GM13976 (cell line): ENCODE results near the gene EPB41L3.

Experiments used
- DNase-seq: peaks from one replicate; pipeline ENCODE4 v3.0.0; 2012; ENCODE audit warnings: low spot score
- in situ Hi-C: fragments of 300-500 bp; cut with MboI; formaldehyde crosslinking; loops from one replicate; pipeline ENCODE4 v1.12.0; 2022; ENCODE audit warnings: low sequenced_read_pairs, mixed read lengths, inconsistent platforms; ENCODE audit not compliant: unreplicated experiment
- TF ChIP-seq, protein P1 (sequence below): IDR thresholded peaks from 2 replicates; pipeline ENCODE4 v1.5.1; 2012; ENCODE audit warnings: borderline replicate concordance, mild to moderate bottlenecking; ENCODE audit not compliant: insufficient read depth; ENCODE audit errors: extremely low read depth, missing control alignments, control extremely low read depth

The EPB41L3 gene

DNA sequence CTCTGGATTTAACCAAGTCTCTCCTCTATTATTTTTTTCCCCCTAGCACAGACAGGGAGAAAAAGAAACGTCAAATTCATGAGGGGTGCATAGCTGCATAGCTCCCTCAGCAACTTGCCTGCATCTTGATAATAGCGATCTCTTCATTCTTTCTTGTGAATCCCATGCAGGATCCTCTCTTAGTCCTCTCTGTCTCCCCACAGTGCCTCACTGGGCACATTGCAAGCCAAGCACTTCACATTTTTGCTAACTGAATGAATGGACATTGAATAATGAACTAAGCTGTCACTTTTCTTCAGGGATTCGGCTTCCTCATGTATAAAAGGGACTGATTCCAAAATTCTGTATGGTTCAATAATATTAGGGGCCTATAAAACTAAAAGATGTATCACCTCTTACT is 2.9 kb upstream of the EPB41L3 start:
- no peak for DNase-seq
- in situ Hi-C loops, result no loop called here
- TF ChIP-seq, protein P1, sequence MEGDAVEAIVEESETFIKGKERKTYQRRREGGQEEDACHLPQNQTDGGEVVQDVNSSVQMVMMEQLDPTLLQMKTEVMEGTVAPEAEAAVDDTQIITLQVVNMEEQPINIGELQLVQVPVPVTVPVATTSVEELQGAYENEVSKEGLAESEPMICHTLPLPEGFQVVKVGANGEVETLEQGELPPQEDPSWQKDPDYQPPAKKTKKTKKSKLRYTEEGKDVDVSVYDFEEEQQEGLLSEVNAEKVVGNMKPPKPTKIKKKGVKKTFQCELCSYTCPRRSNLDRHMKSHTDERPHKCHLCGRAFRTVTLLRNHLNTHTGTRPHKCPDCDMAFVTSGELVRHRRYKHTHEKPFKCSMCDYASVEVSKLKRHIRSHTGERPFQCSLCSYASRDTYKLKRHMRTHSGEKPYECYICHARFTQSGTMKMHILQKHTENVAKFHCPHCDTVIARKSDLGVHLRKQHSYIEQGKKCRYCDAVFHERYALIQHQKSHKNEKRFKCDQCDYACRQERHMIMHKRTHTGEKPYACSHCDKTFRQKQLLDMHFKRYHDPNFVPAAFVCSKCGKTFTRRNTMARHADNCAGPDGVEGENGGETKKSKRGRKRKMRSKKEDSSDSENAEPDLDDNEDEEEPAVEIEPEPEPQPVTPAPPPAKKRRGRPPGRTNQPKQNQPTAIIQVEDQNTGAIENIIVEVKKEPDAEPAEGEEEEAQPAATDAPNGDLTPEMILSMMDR, result no peak

DNA sequence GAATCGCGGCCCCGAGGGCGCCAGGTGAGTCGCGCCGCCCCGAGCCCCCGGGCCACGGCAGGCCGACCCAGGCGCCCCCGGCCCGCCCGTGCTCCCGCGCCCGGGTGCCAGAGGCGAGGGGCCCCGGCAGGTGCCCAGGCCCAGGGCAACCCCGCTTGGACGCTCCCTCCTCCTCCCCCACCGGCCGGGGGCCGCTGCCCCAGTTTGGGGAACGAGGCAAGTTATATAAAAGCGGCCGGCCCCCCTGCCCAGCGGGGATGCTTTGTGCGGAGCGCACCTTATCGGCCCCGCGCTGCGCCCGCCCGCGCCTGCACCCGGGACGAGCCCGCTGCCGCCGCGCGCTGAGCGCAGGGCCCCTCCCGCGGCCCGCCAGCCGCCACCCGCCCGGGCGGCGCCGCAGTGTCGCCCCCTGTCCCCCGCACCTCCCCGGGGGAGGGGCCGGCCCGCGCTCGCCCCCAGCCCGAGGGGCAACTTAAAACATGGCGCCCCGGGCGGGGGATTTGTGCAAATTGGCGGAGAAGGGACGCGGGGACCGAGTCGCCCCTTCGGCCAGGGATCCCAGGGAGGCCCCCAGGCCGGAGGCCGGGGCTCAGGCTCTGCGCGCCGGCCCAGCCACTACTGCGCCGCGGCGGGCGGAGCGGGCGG is 639 bp downstream of the EPB41L3 start:
- peak; percentile 23 for DNase-seq
- TF ChIP-seq, protein P1, result no peak
- in situ Hi-C loops, result no loop called here

DNA sequence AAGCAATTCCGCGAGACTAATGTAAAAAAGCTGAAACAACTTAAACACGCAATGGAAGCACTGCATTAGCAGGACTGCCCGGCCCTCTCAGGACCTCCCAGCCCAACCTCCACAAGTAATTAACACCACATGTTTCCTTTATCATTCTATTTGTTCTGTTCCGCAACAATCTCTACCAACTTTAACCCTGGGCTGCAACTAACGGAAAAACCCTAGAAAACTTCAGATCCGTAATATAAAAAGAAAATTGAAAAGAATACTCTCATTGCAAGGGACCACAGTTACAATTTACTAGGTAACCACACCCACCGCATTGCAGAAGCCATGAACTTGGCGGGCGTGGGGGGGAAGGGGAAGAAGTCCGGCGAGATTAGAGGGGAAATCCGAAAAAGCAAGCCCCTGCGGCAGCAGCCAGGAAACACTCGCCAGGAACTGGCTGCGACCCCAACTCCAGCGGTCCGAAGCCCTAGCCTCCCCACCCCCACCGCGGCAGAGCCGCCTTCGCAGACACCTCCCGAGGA is 1.2 kb downstream of the EPB41L3 start:
- in situ Hi-C loops, result no loop called here
- no peak for DNase-seq
- TF ChIP-seq, protein P1, result no peak

DNA sequence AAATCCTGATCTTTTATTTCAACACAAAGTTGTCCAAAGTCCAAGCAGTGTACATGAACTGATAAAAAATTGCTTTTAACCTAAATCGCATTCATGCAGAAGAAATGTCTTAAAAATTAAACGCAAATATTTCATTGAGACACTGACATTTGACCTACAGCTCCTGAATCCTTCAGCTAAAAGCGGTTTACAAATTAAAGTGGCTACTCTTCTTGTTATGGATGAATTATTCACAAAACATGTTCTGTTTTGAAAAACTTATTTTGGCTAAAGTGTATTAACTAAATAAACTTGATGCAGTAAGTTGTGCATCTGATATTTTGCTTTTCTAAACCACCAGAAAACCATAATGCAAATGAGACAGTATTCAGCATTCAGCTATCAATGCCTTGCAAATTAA is 2.2 kb downstream of the EPB41L3 start:
- in situ Hi-C loops, result no loop called here
- TF ChIP-seq, protein P1, result no peak
- DNase-seq, result no peak

DNA sequence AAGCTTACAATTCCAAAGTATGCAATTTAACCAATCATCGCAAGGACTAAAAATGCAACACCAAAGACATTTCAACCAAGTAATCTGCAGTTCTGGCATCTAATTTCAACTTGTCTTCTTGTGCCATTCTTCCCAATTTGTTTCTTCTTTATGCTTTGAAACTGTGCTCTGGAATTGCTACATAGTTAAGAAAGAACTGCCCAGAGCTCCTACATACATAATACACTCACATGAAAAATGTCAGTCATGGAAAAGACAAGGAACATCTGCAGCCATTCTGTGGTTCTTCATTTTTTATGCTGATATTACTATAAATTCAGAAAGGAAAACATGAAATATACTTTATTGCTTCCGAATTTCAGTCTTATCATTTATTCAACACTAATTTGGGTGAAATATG is 4.4 kb downstream of the EPB41L3 start:
- DNase-seq, result no peak
- TF ChIP-seq, protein P1, result no peak
- in situ Hi-C loops, result no loop called here

DNA sequence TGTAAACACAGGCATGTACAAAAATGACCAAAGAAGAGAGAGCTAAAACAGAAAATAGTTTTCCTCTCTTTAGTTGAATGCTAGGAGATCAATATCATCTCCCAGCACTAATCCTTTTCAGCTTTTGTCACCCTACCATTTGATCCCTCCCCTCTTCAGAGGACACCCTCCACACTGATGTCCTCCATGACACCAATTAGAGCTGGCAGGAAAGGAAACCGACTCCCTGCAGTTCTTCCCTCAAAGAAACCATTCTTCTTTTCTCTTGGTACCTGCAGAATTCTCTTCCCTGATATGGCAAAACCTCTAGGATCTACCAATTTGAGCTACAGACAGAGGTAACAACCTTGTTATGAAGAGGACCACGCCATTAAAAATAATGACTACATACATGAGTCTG is 5.3 kb downstream of the EPB41L3 start:
- in situ Hi-C loops, result no loop called here
- no peak for DNase-seq
- TF ChIP-seq, protein P1, result no peak
